Stimulated activated CD4-positive, alpha-beta T cell treated with anti-CD3 and anti-CD28 coated beads, Interleukin-12 subunit alpha, Interleukin-12 subunit beta, amount 100 ng/mL, for 24 hours (primary cell): ENCODE measurements around the gene BMP3.

Experiments used
- DNase-seq, 2 experiments: peaks; one replicate each; pipeline ENCODE4 v3.0.0-alpha.2; 2020; ENCODE audit warnings: low read depth in 2 of 2

BMP3 gene

GRCh38 chr4:81042578-81043365, 12.3 kb downstream of the BMP3 start:
- DNase-seq: no peak

- DNase-seq: no peak
These were observed 18.8 kb downstream of the BMP3 start for GRCh38 chr4:81049330-81049729.

- no peak for DNase-seq
These were observed 19.4 kb downstream of the BMP3 start for GRCh38 chr4:81049907-81050306.

GRCh38 chr4:81052119-81053068, 21.9 kb downstream of the BMP3 start:
- peak in 1 of 2 experiments; percentile 46 for DNase-seq

- no peak for DNase-seq
These were observed 28.1 kb downstream of the BMP3 start for GRCh38 chr4:81058621-81059020.

- no peak for DNase-seq
These were observed 30.3 kb downstream of the BMP3 start for GRCh38 chr4:81060587-81061343.

- DNase-seq: no peak
These were observed 30.8 kb downstream of the BMP3 start for GRCh38 chr4:81061344-81061730.

- no peak for DNase-seq
These were observed 31.5 kb downstream of the BMP3 start for GRCh38 chr4:81062001-81062400.

GRCh38 chr4:81065446-81065845, 34.9 kb downstream of the BMP3 start:
- DNase-seq: no peak

GRCh38 chr4:81069706-81070331, 39.3 kb downstream of the BMP3 start:
- DNase-seq: peak; percentile 24 to 45

- no peak for DNase-seq
These were observed 40.5 kb downstream of the BMP3 start for GRCh38 chr4:81071013-81071412.

GRCh38 chr4:81081156-81081555, 50.6 kb downstream of the BMP3 start:
- DNase-seq: no peak

- no peak for DNase-seq
These were observed 53.5 kb downstream of the BMP3 start for GRCh38 chr4:81084029-81084428.

GRCh38 chr4:81084634-81085033, 54.1 kb downstream of the BMP3 start:
- no peak for DNase-seq

- no peak for DNase-seq
These were observed 54.8 kb downstream of the BMP3 start for GRCh38 chr4:81085291-81085690.

GRCh38 chr4:81085979-81086378, 55.5 kb downstream of the BMP3 start:
- no peak for DNase-seq

- no peak for DNase-seq
These were observed 63.4 kb downstream of the BMP3 start for GRCh38 chr4:81093720-81094401.

GRCh38 chr4:81095389-81095788, 64.9 kb downstream of the BMP3 start:
- no peak for DNase-seq

- DNase-seq: no peak
These were observed 66.1 kb downstream of the BMP3 start for GRCh38 chr4:81096566-81096965.

GRCh38 chr4:81102107-81102506, 71.6 kb downstream of the BMP3 start:
- no peak for DNase-seq

- DNase-seq: no peak
These were observed 75.6 kb downstream of the BMP3 start for GRCh38 chr4:81106150-81106549.
